ENCODE results near the gene P4HA2. TPM values are rescaled to one million over a fixed set of nuclear protein-coding genes. Genes with fewer than 3 reads are reported as not detected.

Gene P4HA2
- polyA plus RNA-seq, 3 donors from 2014 or later, result 0.91 TPM; not detected in 1

DNA sequence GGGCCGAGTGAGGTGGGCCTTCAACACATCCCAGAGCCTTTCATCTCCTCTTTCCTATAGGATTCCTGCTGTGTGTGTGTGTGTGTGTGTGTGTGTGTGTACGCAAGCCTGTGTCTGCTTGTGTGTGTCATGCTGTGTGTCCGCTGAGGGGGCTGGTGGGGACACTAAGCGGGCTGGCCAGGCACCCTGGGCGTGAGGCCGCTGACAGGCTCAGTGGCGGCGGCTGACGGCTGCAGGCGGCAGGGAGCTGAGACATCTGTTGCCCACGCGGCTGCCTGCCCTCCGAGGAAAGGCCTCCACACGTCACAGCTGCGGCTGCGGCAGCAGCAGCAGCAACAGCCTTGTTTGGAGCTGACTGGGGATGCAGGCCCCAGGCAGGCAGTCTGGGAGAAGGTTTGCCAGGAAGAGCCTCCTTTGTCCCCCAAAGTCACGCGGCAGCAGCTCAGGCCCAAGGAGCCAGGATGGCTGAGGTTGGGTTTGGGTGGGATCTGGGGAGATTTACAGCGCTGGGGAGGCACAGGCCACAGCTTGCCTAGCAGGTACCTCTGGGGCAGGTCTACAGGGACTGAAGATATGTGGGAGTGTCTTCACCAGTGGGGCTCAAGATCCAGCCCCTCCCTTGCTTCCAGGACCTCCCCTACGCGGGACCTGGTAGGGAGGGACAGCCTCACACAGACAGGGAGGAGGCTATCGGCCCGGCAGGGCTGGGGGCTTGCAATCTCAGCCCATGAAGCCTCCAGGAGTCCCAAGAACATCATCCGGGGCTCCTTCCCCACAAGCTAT lies 31.6 kb upstream of the P4HA2 start:
- DNase-seq, result no peak
- H3K4me3 Mint-ChIP-seq, result no peak overlapping the region
- no peaks in the 10 kb centered on the region for H3K9me3 Mint-ChIP-seq
- no peaks in the 10 kb centered on the region for H3K4me1 Mint-ChIP-seq
- H3K27ac Mint-ChIP-seq, result no peak overlapping the region
- peaks cover 0 to 8% (median 0%) of the 10 kb centered on the region in 3 donors for H3K36me3 Mint-ChIP-seq
- H3K27me3 Mint-ChIP-seq (ENCODE audit: low read depth in 3 of 3), result peaks cover 0 to 14% (median 6%) of the 10 kb centered on the region in 3 donors

DNA sequence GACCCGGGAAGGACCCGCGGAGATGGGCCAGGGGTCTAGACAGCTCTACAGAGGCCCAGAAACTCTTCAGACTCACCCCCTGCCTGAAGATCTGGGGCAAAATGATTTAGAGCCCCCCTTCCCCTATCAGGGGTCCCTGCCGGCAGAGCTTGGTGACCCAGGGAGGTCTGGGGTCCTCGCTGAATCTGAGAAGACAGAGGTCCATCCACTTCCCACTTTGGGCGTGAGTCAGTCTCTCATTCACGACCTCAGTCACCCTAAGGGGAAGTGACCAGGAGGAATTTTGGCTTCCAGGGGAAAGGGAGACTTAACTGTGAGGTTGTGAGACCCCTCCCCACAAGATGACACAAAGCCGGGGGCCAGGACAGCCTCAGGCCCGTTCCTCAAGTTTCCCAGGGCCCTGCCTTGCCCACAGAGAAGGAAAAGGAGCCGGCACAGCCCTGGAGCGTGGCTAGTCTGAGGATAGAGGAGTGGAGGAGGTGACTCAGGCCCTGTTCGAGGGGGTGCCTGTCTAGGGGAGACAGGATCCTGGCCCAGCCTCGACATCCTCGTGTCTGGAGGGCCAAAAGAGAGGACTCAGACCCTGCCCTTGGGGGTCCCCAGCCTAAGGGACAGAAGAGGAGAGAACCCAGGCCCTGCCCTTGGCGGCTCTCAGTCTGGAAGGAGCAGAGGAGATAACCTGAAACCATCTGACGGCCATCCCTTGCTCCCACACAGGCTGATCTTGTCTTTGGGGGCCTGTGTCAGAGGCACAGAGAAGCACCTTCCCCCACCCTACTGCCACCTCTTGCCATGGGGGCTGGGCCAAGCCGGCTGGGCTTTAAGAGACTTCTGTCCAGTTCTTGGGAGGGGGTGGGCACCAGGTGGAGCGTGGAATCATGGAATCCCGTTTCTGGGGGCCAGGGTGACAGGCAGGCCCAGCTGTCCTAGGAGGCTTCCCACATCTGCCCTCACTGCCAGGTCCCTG lies 30.7 kb upstream of the P4HA2 start:
- Mint-ChIP-seq H3K27ac (no peak overlapping the region), H3K9me3 (no peaks in the 10 kb centered on the region), H3K4me3 (no peak overlapping the region), H3K27me3 (ENCODE audit: low read depth in 3 of 3) (peaks cover 0 to 14% (median 6%) of the 10 kb centered on the region in 3 donors), H3K4me1 (no peaks in the 10 kb centered on the region), H3K36me3 (peaks cover 0 to 8% (median 0%) of the 10 kb centered on the region in 3 donors)
- DNase-seq, result no peak

DNA sequence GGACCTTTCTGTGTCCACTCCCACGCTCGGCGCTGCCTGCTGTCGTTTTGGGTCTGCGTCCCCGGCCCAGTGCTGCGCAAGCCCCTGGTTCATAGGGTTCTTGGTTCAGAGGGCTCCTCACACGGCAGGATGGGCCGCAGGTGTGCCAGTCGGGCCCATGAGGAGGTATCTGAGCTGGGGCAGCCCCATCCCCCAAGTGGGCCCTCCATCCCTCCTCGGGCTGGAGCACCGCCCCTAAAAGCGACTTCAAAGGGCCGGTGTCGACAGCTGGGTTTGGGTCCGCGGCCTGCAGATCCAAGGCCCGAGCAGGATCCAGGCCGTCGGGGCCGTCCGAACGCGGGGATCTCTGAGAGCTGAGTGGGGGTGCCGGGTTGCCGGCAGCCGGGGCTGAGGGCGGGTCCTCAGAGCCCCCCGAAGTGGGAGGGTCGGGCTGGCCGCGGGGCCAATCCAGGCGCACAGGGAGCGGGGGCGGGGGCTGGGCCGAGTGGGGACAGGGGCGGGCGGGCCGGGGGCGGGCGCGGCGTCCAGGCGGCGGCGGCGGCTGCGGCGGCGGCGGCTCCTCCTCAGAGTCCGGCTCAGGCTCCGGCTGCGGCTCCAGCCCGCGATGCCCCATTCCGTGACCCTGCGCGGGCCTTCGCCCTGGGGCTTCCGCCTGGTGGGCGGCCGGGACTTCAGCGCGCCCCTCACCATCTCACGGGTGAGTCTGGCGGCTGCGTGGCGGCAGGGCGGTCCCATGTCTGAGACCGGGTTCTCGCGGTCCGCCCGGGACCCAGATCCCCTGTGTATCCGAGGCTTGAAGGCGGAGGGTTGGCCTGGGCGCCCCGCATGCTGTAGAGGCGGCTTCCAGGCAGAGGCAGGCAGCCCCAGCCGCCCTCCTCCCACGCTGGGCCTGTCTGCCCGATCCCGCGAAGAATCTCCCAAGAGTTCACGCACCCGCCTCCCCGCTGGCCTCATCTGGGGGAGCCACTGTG lies 29.8 kb upstream of the P4HA2 start, which contains the start of gene PDLIM4:
Gene PDLIM4, plus strand, starts transcription at position 566 of the 971 bp plus-strand sequence. Its CDS starts 39 bp downstream, at position 605.
- H3K27ac Mint-ChIP-seq, result no peak within 1 kb of the TSS
- peaks cover 0 to 14% (median 6%) of the 10 kb centered on the region in 3 donors for H3K27me3 Mint-ChIP-seq (ENCODE audit: low read depth in 3 of 3)
- H3K36me3 Mint-ChIP-seq, result peaks cover 0 to 8% (median 0%) of the 10 kb centered on the region in 3 donors
- no peak for DNase-seq
- peak within 1 kb of the TSS in 2 of 5 donors; percentile 22 to 70 for H3K4me3 Mint-ChIP-seq
- H3K4me1 Mint-ChIP-seq, result no peaks in the 10 kb centered on the region
- H3K9me3 Mint-ChIP-seq, result no peaks in the 10 kb centered on the region

DNA sequence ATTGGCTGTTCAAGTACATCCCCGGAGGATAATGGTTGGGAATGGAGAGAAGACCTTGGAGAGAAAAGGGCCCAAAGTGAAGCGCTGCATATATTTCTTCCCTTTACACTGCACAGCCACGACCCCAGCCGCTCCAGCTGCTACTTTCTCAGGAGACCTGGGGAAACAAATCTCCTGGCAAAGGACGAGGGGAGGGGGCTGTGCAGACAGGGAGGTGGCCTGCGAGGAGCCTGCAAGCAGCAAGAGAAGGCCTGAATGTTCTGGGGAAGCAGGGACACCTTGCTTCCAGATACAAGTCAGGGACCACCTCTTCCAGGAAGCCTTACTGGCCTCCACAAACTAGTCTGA lies 29.1 kb upstream of the P4HA2 start:
- Mint-ChIP-seq H3K27me3 (ENCODE audit: low read depth in 3 of 3) (peaks cover 0 to 14% (median 6%) of the 10 kb centered on the region in 3 donors), H3K27ac (no peak overlapping the region), H3K9me3 (no peaks in the 10 kb centered on the region), H3K4me1 (no peaks in the 10 kb centered on the region), H3K36me3 (peaks cover 0 to 8% (median 0%) of the 10 kb centered on the region in 3 donors), H3K4me3 (peak overlapping the region in 2 of 5 donors; percentile 22 to 70)
- DNase-seq, result no peak

DNA sequence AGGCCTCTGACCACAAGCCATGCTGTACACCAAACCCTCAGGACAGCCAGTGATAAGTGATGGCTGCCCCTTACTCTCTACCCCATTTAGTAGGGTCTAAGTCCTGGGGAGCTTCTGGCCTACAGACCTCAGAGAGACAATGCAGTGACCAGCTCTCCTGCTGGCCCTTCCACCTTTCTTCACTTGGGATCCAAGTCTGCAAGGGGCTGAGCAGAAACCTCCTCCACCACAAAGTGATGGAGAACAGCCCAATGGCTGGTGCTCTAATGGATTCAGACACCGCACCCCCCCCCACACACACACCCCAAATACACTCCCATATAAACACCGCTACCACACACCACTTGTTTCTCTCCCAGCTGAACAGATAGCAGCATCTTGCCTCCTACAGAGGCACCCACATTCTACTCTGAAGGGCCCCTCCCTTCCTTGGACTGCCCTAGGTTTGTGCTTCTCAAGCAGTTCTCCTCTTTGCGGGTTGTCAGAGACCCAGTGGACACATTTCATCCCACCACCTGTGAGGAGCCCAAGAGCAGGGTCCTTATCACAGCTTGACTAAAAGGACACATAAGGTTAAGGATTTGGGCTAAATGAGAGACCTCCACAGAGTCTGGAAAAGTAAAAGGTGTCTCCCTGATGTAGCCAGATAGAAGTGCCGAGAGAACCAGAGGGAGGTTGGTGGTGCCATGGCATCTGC lies 28.6 kb upstream of the P4HA2 start:
- H3K27me3 Mint-ChIP-seq (ENCODE audit: low read depth in 3 of 3), result peaks cover 0 to 14% (median 6%) of the 10 kb centered on the region in 3 donors
- peak overlapping the region in 3 of 5 donors; percentile 22 to 70 (median 45) for H3K4me3 Mint-ChIP-seq
- peaks cover 0 to 8% (median 0%) of the 10 kb centered on the region in 3 donors for H3K36me3 Mint-ChIP-seq
- no peaks in the 10 kb centered on the region for H3K9me3 Mint-ChIP-seq
- H3K27ac Mint-ChIP-seq, result no peak overlapping the region
- DNase-seq, result no peak
- no peaks in the 10 kb centered on the region for H3K4me1 Mint-ChIP-seq

DNA sequence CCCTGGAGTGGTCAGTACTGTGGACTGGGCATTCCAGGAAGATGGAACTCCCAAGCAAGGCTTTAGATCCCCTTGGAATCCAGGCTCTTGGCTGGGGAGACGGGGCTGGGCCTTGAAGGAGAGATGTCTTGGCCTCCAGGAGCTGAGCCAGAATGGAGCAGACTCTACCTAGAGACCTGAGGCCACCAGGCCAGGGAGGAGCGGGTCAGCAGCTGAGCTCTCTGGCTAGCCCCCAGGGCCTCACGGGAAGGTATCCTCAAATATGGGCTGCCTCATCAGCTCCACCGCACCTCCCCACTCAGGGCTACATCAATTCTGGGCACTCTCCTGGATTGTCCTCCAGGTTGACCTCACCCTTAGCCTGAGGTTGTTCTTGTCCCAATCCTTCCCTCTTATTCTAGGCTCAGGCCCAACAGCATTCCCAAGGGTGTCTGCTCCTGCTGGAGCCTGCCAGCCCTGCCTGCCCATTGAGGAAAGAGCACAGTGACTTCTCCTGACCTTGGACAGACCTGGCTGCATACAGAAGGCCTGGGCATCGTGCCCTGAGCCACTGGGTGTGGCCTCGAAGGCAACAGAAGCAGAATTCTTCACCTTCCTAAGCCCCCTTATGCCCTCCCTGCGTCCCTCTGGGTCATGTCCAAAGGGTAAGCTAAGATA lies 26.8 kb upstream of the P4HA2 start:
- Mint-ChIP-seq H3K27ac (no peak overlapping the region), H3K4me1 (no peaks in the 10 kb centered on the region), H3K4me3 (no peak overlapping the region), H3K9me3 (peaks cover 0 to 1% (median 0%) of the 10 kb centered on the region in 6 donors), H3K27me3 (ENCODE audit: low read depth in 3 of 3) (peaks cover 0 to 14% (median 6%) of the 10 kb centered on the region in 3 donors), H3K36me3 (peaks cover 0 to 4% (median 0%) of the 10 kb centered on the region in 3 donors)
- no peak for DNase-seq

DNA sequence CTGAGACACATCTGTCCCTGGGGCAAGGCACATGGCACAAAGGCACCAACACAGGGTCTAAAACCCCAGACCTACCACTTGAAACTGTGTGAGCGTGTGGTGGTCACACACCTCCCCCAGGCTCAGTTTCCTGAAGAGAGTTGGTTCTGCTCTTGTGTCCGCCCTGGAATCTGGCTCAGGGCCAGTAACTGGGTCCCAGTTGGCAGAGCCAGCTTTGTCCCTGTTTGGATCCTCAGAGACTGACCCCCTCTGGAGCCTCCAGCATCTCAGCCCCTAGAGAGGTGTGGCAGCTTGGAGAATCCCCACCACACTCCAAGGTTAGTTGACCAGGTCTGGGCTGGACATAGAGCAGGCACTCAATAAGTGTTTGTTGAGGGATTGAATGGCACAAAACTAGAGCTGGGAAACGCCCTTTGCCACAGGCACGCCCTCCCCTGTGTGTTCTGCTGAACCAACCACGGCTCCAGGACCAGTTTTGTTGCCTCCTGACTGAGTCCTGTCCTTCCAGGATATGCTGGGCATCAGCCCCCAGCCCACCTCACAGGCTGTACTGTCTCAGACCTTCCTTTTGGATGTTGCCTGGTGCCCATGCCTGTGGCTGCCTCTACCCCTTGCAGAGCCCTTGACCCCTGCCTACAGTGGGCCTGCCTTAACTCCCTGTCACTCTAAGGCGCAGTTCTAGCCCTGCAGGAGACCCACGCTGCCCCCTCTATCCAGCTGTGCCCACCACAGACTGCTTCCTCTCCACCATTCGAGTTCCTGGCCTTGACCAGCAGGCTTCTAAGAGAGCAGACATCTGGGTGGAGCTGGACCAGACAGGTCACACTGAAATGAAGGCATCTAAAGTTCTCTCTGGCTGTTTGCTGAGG lies 26.0 kb upstream of the P4HA2 start:
- DNase-seq, result no peak
- Mint-ChIP-seq H3K27ac (peak overlapping the region in 1 of 6 donors; percentile 32), H3K4me1 (no peaks in the 10 kb centered on the region), H3K27me3 (ENCODE audit: low read depth in 3 of 3) (peaks cover 0 to 11% (median 6%) of the 10 kb centered on the region in 3 donors), H3K9me3 (peaks cover 0 to 1% (median 0%) of the 10 kb centered on the region in 6 donors), H3K36me3 (peaks cover 0 to 4% (median 0%) of the 10 kb centered on the region in 3 donors), H3K4me3 (no peak overlapping the region)

DNA sequence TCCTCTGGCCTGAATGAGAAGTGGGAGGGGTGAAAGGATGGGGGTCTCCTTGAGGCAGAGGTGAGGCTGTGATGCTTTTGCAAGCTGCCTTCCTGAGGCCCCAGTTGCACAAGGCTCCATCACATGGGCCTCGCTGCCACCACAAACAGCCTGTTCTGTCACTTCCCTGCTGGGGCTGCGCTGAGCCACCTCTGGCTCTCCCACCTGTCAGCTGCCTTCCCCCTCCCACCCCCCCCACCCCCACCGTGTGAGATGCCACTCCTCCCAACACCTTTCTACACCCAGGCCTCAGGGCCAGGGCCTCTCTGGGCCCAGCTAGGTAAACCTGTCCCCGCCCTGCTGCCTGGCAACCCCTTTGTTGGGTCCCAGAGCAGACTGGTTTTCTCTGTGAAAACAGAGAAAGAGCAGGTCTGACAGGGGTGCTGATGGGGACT lies 25.4 kb upstream of the P4HA2 start:
- no peak for DNase-seq

DNA sequence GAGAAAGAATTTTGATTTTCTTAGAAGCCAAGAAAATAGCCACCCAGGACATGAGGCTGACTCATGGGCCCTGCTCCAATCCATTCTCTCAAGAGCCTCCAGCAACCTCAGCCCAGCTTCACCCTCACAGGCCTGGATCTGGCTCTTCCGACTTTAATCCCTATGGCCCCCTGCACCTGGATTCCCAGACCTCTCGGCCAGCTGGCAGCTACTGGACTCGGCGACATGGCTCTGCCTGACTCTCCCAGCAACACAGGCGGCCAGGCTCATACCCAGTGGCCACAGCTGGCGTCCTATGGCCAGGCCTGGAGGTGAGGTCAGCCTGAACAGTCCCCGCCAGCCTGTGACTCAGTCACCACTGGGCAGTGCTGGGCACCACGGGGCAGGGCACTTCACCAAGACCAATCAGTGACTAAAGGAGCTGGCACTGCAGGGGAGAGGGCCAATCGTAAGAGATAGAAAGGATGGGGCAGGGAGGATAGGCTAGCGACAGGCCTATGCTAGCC lies 23.6 kb upstream of the P4HA2 start:
- Mint-ChIP-seq H3K36me3 (peaks cover 3 to 9% (median 3%) of the 10 kb centered on the region in 3 donors), H3K4me3 (no peak overlapping the region), H3K27me3 (ENCODE audit: low read depth in 3 of 3) (peaks cover 0 to 12% (median 8%) of the 10 kb centered on the region in 3 donors), H3K4me1 (no peaks in the 10 kb centered on the region), H3K27ac (no peak overlapping the region), H3K9me3 (peaks cover 4 to 11% (median 8%) of the 10 kb centered on the region in 6 donors)
- DNase-seq, result no peak

More for the DNA sequence above, 25.4 kb upstream of the P4HA2 start:
- Mint-ChIP-seq H3K9me3 (peaks cover 0 to 1% (median 0%) of the 10 kb centered on the region in 6 donors), H3K36me3 (peaks cover 0 to 4% (median 0%) of the 10 kb centered on the region in 3 donors), H3K4me1 (no peaks in the 10 kb centered on the region), H3K4me3 (no peak overlapping the region), H3K27me3 (ENCODE audit: low read depth in 3 of 3) (peaks cover 0 to 11% (median 6%) of the 10 kb centered on the region in 3 donors), H3K27ac (no peak overlapping the region)

DNA sequence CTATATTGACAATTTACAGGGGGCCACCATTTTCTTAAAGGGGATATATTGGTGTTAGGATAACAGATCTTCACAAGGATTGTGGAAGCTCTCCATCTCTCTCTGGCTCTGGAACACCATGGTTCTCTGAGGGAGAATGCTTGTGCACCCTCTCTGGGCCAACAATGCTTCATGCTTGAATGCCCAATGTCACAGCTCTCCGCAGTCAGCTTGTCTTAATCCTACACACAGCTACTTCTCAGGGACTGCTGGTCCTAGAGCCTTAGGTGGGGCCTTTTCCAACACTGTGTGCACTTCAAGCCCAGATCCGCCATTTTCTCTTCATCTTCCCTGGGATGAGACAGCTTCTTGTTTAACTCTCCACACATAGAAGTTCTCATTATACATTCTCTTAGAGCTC lies 22.9 kb upstream of the P4HA2 start:
- no peaks in the 10 kb centered on the region for H3K4me1 Mint-ChIP-seq
- H3K9me3 Mint-ChIP-seq, result peaks cover 5 to 19% (median 15%) of the 10 kb centered on the region in 6 donors
- peaks cover 3 to 8% (median 4%) of the 10 kb centered on the region in 3 donors for H3K36me3 Mint-ChIP-seq
- peaks cover 0 to 15% (median 9%) of the 10 kb centered on the region in 3 donors for H3K27me3 Mint-ChIP-seq (ENCODE audit: low read depth in 3 of 3)
- no peak for DNase-seq
- H3K27ac Mint-ChIP-seq, result no peak overlapping the region
- H3K4me3 Mint-ChIP-seq, result no peak overlapping the region

GRCh38 chr5:132246806-132247205 lies 19.2 kb upstream of the P4HA2 start:
- Mint-ChIP-seq H3K4me3 (no peak overlapping the region), H3K4me1 (no peaks in the 10 kb centered on the region), H3K9me3 (peaks cover 12 to 37% (median 23%) of the 10 kb centered on the region in 6 donors), H3K27ac (no peak overlapping the region), H3K27me3 (ENCODE audit: low read depth in 3 of 3) (peaks cover 0 to 10% (median 9%) of the 10 kb centered on the region in 3 donors), H3K36me3 (peaks cover 8 to 16% (median 13%) of the 10 kb centered on the region in 3 donors)
- no peak for DNase-seq

Measured in immature natural killer cell (primary cell).